ENCODE results near the gene CCDC97. TPM values are rescaled to one million over a fixed set of nuclear protein-coding genes. Genes with fewer than 3 reads are reported as not detected.
A peak's percentile ranks its signal among the peaks of the same experiment; 100 is the strongest.

The CCDC97 gene
- total RNA-seq, 1 donor from 2014 or later, result 18.1 TPM

- Histone ChIP-seq H3K9me3 (ENCODE audit: insufficient read depth, low read depth, low read length) (no peaks in the 10 kb centered on the region), H2AFZ (ENCODE audit: low read depth, low read length) (no peak overlapping the region), H3K4me3 (ENCODE audit: insufficient read depth, low read depth, low read length) (peak overlapping the region; percentile 12), H4K20me1 (ENCODE audit: insufficient read depth, low read length) (peaks cover 9% of the 10 kb centered on the region), H3K79me2 (ENCODE audit: insufficient read depth, low read length) (peaks cover 10% of the 10 kb centered on the region), H3K36me3 (ENCODE audit: insufficient read depth, low read length) (peaks cover 12% of the 10 kb centered on the region), H3K4me1 (ENCODE audit: insufficient read depth, low read length) (peaks cover 78% of the 10 kb centered on the region), H3K4me2 (ENCODE audit: low read length) (peak overlapping the region; percentile 78), H3K27me3 (ENCODE audit: insufficient read depth, low read length) (no peaks in the 10 kb centered on the region), H3K27ac (ENCODE audit: low read depth, low read length) (peak overlapping the region; percentile 100), H3K9ac (ENCODE audit: low read length) (peak overlapping the region; percentile 95)
- Mint-ChIP-seq H3K4me1 (ENCODE audit: low read depth, unreplicated experiment) (peaks cover 55% of the 10 kb centered on the region), H3K27me3 (ENCODE audit: low read depth, unreplicated experiment) (no peaks in the 10 kb centered on the region), H3K4me3 (ENCODE audit: unreplicated experiment) (peak overlapping the region; percentile 37), H3K9me3 (ENCODE audit: unreplicated experiment) (no peaks in the 10 kb centered on the region), H3K36me3 (ENCODE audit: low read depth, unreplicated experiment) (peaks cover 17% of the 10 kb centered on the region), H3K27ac (ENCODE audit: unreplicated experiment) (peak overlapping the region; percentile 70)
- FAIRE-seq (no peak), DNase-seq (ENCODE audit: low read depth) (peak; percentile 80)
- TF ChIP-seq EZH2 (IDR thresholded peaks at IDR 0.05; ENCODE audit: insufficient read depth, low read length), result no peak
- TF ChIP-seq CTCF (IDR thresholded peaks at IDR 0.05; ENCODE audit: insufficient read depth, low read depth, low read length), result no peak
Observed at GRCh38 chr19:41325947-41326706, 16.2 kb downstream of the CCDC97 start.

DNA sequence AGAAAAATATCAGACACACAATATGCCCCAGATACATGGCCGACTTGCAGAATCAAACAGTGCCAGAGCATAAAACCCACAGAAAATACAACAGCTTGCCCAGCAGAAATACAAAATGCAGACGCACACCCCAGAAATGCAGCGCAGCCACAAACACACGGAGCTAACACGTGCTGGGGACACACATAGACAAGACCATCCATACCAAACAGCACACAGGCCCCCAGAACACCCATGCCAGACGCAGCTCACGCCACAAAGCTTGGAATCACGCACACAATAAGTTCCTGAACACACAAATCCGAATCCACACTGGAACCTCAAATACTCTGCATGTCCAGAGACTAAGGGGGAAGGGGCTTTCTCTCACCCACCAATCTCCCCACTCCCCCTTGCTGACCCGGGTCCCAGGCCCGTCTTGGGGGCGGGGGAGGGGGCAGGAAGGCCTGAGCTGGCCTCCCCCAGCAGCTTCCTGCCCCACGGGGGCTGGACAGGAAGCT is 17.2 kb downstream of the CCDC97 start:
- Mint-ChIP-seq H3K9me3 (ENCODE audit: unreplicated experiment) (no peaks in the 10 kb centered on the region), H3K4me3 (ENCODE audit: unreplicated experiment) (peak overlapping the region; percentile 36), H3K27me3 (ENCODE audit: low read depth, unreplicated experiment) (no peaks in the 10 kb centered on the region), H3K36me3 (ENCODE audit: low read depth, unreplicated experiment) (peaks cover 17% of the 10 kb centered on the region), H3K27ac (ENCODE audit: unreplicated experiment) (peak overlapping the region; percentile 70), H3K4me1 (ENCODE audit: low read depth, unreplicated experiment) (peaks cover 50% of the 10 kb centered on the region)
- H3K9ac ChIP-seq (ENCODE audit: low read length), result peak overlapping the region; percentile 95
- H3K4me3 ChIP-seq (ENCODE audit: insufficient read depth, low read depth, low read length), result peak overlapping the region; percentile 3
- peaks cover 10% of the 10 kb centered on the region for H3K79me2 ChIP-seq (ENCODE audit: insufficient read depth, low read length)
- peaks cover 68% of the 10 kb centered on the region for H3K4me1 ChIP-seq (ENCODE audit: insufficient read depth, low read length)
- peaks cover 14% of the 10 kb centered on the region for H3K36me3 ChIP-seq (ENCODE audit: insufficient read depth, low read length)
- H3K9me3 ChIP-seq (ENCODE audit: insufficient read depth, low read depth, low read length), result no peaks in the 10 kb centered on the region
- H3K27ac ChIP-seq (ENCODE audit: low read depth, low read length), result peak overlapping the region; percentile 100
- H4K20me1 ChIP-seq (ENCODE audit: insufficient read depth, low read length), result peaks cover 11% of the 10 kb centered on the region
- H3K4me2 ChIP-seq (ENCODE audit: low read length), result peak overlapping the region; percentile 78
- FAIRE-seq, result no peak
- no peaks in the 10 kb centered on the region for H3K27me3 ChIP-seq (ENCODE audit: insufficient read depth, low read length)
- no peak overlapping the region for H2AFZ ChIP-seq (ENCODE audit: low read depth, low read length)
- TF ChIP-seq EZH2 (IDR thresholded peaks at IDR 0.05; ENCODE audit: insufficient read depth, low read length) (no peak), CTCF (IDR thresholded peaks at IDR 0.05; ENCODE audit: insufficient read depth, low read depth, low read length) (no peak)
- no peak for DNase-seq (ENCODE audit: low read depth)
